AG10803 (cell line): ENCODE results near the gene SPAG6.

Source experiments
- DNase-seq: peaks from one replicate; pipeline ENCODE4 v3.0.0; 2010; ENCODE audit warnings: low read depth
- H3K4me3 ChIP-seq: 2 replicates; pipeline ENCODE4 v1.5.1; 2011; ENCODE audit warnings: mild to moderate bottlenecking, low read length, control low read depth
- CTCF ChIP-seq: conservative IDR thresholded peaks from 2 replicates; pipeline ENCODE4 v1.5.1; 2011; ENCODE audit warnings: mild to moderate bottlenecking, low read length, control low read depth, inconsistent platforms

Gene SPAG6

GRCh38 chr10:22329150-22329549, 16.1 kb upstream of the SPAG6 start:
- no peak for TF ChIP-seq CTCF
- H3K4me3 ChIP-seq: no peak overlapping the region
- DNase-seq: no peak

GRCh38 chr10:22332116-22332692, 13.1 kb upstream of the SPAG6 start:
- no peak for DNase-seq
- H3K4me3 ChIP-seq: no peak overlapping the region
- TF ChIP-seq CTCF: no peak

- H3K4me3 ChIP-seq: no peak overlapping the region
- no peak for TF ChIP-seq CTCF
- no peak for DNase-seq
Observed at GRCh38 chr10:22333167-22333974, 11.9 kb upstream of the SPAG6 start.

- no peak for DNase-seq
- TF ChIP-seq CTCF: no peak
- no peak overlapping the region for H3K4me3 ChIP-seq
Observed at GRCh38 chr10:22333975-22334282, 11.4 kb upstream of the SPAG6 start.

- DNase-seq: no peak
- no peak for TF ChIP-seq CTCF
- peak overlapping the region; percentile 60 for H3K4me3 ChIP-seq
Observed at GRCh38 chr10:22334414-22335172, 10.7 kb upstream of the SPAG6 start.

- peak; percentile 61 for DNase-seq
- H3K4me3 ChIP-seq: peak overlapping the region; percentile 60
- no peak for TF ChIP-seq CTCF
Observed at GRCh38 chr10:22335173-22335933, 9.9 kb upstream of the SPAG6 start.
